Forelimb muscle (tissue), 1 donor: ENCODE results near the gene SLC35D2. TPM values are rescaled to one million over a fixed set of nuclear protein-coding genes. Genes with fewer than 3 reads are reported as not detected.
A peak's percentile ranks its signal among the peaks of the same experiment; 100 is the strongest.

Source experiments
- DNase-seq: peaks from one replicate; pipeline ENCODE4 v3.0.0-alpha.2; 2013; ENCODE audit warnings: low read depth
- polyA plus RNA-seq: library from polyadenylated mRNA; unstranded; fragments of 120-200 nt; gene quantifications from one replicate; pipeline ENCODE4 v1.2.1, GENCODE V29; 2013; ENCODE audit not compliant: insufficient read length

SLC35D2 gene
- polyA plus RNA-seq = 26.1 TPM

DNA sequence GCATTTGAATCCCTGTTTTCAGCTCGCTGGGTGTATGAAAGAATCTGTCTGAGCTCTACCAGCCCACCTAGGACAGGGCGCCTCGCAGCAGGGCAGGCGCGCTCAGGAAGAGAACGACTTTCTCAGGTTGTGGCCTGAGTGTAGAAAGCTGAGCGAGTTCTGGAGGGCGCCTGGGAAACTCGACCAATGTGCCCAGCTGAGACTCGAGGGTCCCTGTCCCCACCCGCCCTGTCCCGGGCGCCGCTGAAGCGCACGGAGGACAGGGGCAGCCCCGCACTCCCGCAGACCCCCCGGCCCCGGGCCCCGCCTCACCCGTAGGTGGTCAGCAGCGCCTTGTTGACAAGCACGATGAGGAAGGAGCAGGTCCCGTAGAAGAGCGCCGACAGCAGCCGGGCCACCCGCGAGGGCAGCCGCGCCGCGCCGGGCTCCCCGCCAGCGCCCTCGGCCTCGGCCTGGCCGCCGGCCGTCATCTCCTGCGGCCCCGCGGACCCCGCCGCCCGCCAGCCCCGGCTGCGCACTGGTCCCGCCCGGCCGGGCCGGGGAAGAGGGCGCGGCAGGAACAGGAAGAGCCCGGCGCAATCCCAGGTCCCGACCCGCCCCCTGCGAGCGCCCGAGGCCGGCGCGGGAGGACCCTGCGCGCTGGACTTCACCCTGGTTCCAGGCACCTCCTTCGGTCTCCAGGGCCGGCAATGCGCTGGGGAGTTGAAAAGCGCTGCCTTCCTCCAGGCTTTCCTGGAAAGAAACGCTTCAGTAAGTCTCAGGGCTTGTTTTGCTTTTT, at the start of gene SLC35D2:
SLC35D2 (minus strand) TSS at position 547 of the 778 bp plus-strand sequence; CDS start at position 470, 77 bp downstream.
- no peak for DNase-seq

DNA sequence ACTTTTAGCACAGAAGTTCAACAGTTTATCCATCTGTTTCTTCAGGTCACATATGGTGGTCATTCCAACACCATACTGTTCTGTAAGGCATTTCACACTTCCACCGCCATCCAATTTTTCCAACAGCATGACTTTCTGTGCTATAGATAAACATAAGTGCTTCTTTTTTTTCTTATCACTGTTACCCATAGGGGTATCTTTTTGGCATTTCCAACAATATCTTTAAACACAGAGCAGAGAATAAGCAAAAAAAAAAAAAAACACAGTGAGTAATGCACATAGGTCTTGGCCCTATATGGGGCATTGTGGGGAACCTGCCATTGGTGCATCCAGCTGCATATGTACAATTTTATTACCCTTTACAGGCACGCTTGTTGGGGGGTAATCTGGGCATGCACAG, 46.9 kb upstream of the SLC35D2 start:
- no peak for DNase-seq

DNA sequence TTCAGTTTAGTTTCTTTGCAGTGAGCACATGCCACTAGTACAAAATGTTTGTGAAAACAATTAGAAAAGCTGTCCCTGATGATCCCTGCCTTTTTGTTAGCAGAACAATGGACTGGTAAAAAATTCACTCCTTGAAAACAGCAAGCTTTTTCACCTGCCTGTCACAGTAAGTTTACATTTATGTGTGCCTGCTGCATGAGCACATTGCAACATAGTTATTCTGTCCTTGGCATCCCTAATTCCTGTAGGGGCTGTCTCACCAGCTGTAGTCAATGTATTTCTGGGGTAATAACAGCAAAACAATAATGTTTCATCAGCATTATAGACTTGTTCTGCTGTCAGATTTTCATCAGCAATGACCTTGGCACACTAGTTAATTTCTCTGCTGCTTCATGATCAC, 46.2 kb upstream of the SLC35D2 start:
- no peak for DNase-seq

DNA sequence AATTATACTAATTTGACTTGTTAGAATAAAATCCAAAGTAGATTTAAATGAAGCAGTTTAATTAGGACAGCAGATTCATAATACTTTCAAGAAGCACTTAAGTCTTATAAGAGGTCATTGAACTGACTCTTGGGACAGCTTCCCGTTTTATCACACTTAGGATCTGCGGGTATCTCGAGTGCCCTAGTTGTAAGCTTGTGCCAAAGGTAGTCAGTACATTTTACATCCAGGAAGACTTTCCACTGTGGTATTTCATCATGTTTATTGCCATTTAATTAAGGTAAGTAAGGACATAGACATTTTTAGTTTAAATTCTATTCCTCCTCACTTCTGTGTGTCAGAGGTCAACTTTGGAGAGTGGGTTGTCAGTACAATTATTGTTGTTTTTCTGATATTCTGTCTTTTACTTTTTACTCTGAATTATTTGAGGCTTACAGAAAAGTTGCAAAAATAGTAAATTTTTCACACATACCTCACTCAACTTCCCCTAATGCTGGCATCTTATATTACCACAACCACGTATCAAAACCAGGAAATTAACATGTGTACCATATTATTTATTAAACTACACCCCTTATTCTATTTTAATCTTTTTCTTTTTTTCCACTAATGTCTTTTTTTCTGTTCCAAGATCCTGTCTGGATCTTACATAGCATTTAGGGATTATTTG, 42.1 kb upstream of the SLC35D2 start:
- DNase-seq = no peak

DNA sequence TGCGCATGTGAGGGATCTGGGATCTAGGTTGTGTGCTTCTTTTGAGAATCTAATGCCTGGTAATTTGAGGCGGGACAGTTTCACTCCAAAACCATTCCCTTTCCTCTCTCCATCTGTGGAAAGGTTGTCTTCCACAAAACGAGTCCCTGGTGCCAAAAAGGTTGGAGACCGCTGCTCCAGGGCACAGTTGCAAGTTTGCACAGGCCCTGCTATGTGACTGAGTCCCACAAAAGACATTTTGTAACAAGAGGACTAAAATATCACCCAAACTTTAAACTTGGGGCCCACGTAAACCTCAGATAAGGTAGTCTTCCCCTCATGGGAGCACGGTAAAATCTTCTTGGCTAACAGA, 40.5 kb upstream of the SLC35D2 start:
- DNase-seq = no peak

DNA sequence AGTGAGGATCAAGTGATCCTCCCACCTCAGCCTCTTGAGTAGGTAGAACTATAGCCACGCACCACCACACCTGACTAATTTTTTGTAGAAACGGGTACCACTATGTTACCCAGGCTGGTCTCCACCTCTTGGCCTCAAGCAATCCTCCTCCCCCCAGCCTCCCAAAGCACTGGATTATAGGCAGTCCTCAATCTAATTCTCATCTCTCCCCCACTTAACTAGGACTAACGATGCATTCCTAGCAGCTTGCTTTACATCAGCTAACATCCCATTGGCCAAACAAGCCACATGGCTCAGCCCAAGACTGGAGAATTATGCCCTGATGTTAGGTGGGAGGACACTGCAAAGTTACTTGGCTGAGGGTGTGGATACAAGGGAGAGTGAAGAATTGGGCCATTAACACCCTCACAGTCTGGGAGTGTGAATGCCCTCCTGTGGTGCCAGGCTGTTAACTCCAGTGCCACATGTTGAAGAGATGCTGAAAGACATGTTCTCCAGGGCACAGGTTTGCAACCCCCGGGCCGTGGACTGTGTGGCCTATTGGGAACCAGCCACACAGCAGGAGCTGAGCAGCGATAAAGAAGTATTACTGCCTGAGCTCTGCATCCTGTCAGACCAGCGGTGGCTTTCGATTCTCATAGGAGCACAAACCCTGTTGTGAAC, 39.9 kb upstream of the SLC35D2 start:
- no peak for DNase-seq

DNA sequence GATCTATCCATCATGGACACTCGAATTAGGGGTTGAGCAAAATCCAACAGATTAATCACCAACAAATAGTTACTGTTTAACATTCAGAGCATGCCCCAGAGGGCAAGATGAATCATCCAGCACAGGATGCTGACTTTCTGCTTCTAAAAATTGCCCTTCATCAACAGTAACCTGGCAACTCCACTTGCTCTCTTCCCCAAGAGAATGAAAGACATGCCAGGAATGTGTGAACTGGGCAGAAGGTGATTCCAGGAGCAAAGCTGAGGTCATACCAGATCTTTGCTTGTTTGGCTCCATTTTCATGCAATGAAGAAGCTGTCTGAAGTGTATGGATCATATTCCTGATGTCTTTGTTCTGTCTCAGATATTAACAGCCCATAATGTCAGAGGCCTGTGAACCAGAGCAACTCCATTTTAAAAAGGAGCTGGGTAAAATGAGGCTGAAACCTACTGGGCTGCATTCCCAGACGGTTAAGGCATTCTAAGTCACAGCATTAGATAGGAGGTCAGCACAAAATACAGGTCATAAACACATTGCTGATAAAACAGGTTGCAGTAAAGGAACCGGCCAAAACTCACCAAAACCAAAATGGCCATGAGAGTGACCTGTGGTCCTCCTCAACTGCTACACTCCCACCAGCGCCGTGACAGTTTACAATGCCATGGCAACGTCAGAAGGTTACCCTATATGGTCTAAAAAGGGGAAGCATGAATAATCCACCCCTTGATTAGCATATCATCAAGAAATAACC, 37.1 kb upstream of the SLC35D2 start:
- no peak for DNase-seq

DNA sequence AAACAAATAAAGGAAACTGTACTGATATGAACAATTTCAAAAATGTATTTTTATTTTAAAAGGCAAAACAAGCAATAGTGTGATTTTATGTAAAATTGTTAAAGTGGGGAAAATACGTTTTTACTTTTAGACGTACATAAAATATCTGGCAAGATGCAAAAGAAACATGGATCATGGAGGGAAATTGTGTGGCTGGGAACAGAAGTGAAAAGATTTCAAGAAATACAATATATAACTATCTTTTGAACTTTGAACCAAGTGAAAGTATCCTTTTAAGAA, 36.1 kb upstream of the SLC35D2 start:
- DNase-seq = no peak

DNA sequence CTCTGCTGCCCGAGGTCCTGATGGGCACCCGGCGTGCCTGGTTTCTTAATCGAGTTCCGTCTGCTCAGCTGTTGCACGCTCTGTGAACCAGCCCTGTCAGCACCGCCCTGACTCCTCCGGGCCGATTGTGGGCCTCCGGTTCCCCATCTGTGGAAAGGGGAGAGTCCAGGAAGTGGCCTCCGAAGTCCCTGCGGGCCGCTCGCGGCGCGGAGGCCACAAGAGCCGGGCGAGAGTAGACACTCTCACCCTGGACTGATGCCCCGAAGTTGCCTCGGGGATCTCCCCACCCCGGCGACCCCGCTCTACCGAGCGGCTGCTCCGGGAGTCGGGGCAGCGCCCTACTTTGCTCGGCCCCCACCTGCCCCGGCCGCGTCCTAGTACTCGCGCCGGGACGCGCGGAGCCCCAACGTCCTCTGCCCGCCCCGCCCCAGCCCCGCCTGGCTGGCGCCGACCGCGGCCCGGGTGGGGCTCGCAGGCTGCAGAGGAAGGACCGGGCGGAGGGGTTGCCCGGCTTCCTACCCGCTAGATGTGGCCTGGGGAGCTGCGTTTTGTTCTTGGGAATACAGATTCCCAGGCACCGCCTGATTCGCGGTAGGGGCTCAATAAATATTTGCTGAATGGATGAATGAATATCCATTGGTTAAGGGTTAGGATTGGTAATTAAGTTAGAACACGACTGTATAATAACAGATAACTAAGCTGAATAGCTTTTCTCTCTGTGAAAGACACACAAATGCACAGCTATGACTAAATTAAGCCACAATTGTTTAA, 35.6 kb upstream of the SLC35D2 start:
- DNase-seq = no peak

DNA sequence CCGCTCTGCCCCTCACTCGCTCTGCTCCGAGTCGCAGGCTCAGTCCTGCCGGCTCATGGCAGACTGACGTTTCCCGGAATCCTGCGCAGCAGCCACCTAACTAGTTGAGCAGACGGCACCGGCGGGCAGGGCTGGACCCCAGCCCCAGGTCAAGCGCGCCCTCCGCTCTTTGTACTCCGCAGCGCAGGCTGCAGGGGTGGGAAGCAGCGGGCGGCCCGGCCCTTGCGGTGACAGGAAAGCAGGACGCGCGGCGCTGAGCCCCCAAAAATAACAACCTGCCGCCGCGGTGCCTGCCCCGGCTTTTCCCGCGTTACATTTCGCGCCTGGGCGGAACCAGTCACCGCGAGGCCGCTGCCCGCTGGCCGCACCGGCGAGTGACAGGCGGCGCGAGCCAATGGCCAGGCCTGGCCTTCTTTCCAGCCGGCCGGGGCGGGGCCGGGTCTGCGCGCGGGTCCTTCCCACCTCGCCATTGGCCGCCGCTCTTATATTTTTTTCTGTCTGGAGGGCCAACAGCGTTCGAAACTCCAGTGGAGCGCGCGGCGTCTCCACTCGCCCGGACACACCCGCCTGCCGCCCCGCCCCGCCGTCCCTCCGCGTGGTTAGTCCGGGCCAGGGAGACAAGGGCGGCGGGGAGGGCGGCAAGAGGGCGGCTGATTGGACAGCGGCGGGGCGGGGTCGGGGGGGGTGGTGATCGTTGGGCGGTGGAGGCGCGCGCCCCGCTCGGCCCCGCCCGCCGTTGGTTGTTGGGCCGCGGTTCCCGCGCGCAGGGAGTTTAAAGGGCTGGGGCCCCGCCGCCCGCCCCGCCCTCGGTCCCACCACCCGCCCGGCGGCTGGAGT, 34.8 kb upstream of the SLC35D2 start, which contains the start of gene ZNF367:
ZNF367 (minus strand) TSS at position 288 of the 837 bp plus-strand sequence. CDS start 338 bp downstream, outside the sequence.
- peak; percentile 87 for DNase-seq

DNA sequence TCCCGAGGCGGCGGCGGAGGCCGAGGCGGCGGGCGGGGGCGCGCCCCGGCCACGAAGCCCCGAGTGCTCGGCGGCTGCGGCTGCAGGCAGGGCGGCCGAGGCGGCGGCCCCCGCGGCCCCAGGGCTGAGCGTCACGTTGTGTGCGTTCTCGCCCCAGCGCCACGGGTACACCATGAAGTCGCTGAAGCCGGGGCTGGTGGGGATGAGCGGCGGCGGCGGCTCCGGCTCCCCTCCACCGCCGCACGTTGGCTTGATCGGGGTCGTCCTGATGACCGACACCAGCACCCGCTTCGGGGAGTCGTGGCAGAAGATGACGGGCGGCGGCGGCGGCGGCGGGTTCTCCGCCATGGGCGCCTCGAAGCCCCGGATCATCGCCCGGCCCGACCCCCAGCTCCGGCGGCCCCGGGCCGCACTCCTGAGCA, 34.2 kb upstream of the SLC35D2 start:
- no peak for DNase-seq

DNA sequence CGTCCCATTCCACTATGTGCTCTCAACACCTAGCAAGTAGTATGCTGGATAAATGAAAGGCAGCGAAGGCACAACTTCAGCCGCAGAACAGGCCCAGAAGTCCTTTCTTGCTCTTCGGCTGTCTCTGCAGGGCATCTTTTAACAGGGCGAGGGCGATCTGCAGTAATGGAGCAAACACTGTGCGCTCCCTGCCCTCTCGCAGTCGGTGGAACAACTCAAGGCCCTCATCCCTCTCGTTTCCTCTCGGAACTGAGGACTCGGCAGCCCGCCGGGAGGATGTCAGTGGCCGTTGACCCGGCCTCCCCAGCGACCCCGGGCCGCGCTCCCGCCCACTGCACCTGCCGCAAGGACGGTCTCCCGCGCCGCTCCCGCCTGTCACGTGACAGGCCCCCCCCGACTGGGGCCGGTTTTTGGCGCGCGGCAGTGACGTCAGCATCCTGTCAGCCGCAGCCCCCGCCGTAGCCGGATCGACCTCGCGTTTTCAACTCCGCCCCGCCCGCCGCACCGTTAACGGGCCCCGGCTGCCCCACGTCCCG, 33.6 kb upstream of the SLC35D2 start:
- DNase-seq = no peak

DNA sequence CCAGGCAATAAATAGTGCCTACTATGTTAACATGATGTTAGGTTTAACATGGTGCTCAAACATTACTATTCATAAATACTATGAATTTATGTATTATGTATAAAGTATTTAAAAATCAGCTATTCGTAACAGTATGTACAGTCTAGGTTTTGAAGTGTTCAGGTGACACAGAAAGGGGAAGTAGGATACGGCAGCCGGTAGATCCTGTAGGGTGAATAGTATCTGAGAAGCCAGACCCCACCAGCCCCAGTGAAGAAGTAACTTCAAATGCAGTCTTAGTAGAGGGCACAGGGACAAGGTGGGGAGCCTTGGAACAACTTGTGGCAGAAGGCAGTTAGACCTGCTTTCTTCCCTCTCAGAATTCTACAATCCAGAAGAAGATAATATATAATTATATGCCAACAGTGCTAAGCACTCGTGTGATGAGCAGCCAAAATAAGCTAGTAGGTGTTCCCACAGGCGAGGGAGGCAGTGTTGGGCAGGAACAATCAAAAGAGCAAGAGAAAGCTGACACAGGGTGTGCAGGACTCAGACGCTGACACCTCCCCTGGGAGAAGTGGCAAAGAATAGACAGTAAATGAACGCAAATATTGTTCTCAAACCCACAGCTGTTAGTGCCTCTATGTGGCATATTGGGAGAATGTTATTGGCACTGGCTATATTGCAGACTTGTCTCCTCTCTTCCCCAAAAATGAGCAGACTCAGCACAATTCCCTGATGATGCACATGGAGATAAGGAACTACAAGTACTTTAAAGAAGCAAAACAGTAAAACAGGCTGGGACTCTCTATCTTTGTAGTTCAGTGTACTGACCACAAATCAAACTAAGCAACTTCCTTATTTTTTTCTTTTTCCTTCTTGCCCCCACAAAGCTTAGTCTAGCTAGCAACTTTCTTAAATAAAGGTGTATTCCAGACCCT, 30.1 kb upstream of the SLC35D2 start:
- DNase-seq = no peak

DNA sequence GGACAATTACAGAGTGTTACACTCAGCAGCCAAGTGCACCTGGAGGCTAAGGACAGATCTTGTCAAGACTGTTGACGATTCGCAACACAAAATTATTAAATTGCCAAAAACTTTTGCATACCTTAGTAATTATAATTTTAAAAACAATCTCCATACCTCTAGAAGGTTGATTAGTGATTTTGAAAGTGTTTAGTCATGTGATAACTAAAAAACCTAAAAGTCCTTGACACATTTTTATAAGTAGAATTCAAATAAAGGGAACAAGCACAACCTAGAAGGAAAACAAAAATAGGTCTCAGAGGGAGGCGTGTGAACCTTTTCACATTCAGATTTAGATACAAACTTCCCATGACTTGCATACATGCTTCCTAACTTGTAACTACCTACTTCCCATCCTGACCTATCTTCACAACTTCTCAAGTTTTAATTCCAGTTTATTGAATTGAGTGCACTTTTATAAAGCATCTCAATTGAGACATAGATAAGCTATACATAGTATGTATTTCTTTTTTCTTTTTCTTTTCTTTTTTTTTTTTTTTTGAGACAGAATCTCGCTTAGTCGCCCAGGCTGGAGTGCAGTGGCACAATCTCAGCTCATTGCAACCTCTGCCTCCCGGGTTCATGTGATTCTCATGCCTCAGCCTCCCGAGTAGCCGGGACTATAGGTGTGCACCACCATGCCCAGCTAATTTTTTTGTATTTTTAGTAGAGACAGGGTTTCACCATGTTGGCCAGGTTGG, 28.8 kb upstream of the SLC35D2 start:
- no peak for DNase-seq

DNA sequence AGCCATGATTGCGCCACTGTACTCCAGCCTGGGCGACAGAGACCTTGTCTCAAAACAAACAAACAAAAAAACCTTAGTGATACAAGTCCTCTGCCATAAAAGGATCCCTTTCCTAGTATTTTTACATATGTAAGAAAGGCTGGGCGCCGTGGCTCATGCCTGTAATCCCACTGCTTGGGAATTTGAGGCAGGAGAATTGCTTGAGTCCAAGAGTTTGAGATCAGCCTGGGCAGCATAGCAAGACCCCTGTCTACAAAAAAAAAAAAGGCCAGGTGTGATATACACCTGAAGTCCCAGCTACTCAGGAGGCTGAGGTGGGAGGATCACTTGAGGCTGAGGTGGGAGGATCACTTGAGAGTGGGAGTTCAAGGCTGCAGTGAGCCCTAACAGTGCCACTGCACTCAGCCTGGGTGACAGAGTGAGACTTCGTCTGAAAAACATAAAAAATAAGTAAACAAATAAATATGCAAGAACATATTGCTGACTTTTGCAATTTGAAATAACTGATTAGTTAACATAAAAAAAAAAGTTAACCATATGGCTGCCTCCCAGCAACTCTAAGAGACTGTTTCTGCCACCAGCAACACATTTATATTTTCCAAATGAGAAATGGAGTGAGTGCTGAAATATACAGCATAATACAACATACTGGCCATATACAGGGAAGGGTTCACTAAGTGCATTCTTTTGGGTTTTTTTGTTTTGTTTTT, 27.8 kb upstream of the SLC35D2 start:
- no peak for DNase-seq

DNA sequence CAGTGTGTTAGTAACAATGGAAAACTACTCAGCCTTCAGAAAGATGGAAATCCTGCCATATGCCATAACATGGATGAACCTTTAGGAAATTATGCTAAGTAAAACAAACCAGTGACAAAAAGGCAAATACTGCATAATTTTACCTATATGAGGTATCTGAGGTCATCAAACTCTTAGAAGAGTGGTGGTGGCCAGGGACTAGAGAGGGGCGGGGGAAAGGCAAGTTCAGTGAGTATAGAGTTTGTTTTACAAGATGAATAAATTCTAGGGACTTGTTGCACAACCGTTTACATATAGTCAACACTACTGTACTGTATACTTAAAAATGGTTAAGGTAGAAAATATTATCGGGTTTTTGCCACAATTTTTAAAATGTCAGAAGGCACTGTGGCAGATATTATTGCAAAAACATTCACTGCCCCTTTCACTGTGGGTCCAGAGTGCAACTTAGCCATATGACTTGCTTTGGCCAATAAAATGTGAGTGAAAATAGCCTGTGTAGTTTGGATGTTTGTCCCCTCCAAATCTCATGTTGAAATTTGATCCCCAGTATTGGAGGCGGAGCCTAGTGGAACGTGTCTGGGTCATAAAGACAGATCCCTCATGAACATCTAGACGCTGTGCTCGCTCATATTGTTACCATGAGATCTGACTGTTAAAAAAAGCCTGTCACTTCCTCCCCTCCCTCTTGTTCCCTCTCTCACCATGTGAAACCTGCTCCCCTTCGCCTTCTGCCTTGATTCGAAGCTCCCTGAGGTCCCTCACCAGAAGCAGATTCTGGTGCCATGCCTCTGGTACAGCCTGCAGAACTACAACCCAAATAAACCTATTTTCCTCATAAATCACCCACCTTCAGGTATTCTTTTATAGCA, 25.1 kb upstream of the SLC35D2 start:
- no peak for DNase-seq
